A673 (cell line): ENCODE results near the gene GNLY.

Experiments used
- EZH2 ChIP-seq: fragments of 200-600 bp; sonication (generic); IDR thresholded peaks from 2 replicates; pipeline ENCODE4 v1.6.1; 2017; ENCODE audit warnings: borderline replicate concordance, low read depth, mild to moderate bottlenecking, mixed read lengths, antibody characterized with exemption, low read length; ENCODE audit not compliant: poor library complexity, severe bottlenecking
- TF ChIP-seq, protein P1 (sequence below): fragments of 300-800, 200-600 bp; sonication (generic); conservative IDR thresholded peaks from 2 replicates; pipeline ENCODE4 v1.5.1; 2017; ENCODE audit warnings: low read depth, mild to moderate bottlenecking, antibody characterized with exemption, low read length, moderate library complexity, mixed read lengths

DNA sequence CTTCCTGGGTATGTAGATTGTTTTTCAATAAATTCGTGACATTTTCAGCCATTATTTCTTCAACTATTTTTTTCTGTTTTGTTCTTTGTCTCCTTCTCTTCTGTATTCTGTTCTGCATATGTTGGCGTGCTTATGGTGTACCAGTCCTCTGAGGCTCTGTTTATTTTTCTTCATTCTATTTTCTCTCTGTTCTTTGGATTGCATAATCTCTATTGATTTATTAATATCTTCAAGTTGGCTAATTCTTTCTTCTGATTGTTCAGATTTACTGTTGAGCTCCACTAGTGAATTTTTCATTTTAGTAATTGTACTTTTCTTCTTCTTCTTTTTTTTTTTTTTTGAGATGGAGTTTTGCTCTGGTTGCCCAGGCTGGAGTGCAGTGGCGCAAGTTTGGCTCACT, 9.9 kb downstream of the GNLY start:
- TF ChIP-seq, protein P1, sequence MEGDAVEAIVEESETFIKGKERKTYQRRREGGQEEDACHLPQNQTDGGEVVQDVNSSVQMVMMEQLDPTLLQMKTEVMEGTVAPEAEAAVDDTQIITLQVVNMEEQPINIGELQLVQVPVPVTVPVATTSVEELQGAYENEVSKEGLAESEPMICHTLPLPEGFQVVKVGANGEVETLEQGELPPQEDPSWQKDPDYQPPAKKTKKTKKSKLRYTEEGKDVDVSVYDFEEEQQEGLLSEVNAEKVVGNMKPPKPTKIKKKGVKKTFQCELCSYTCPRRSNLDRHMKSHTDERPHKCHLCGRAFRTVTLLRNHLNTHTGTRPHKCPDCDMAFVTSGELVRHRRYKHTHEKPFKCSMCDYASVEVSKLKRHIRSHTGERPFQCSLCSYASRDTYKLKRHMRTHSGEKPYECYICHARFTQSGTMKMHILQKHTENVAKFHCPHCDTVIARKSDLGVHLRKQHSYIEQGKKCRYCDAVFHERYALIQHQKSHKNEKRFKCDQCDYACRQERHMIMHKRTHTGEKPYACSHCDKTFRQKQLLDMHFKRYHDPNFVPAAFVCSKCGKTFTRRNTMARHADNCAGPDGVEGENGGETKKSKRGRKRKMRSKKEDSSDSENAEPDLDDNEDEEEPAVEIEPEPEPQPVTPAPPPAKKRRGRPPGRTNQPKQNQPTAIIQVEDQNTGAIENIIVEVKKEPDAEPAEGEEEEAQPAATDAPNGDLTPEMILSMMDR, result no peak
- TF ChIP-seq EZH2, result no peak
